Mammary epithelial cell (primary cell): Measurements from ENCODE around the gene LIMK1.

Source experiments
- EZH2 ChIP-seq: IDR thresholded peaks from 2 replicates; pipeline ENCODE4 v1.6.1; 2012; ENCODE audit warnings: low read length, inconsistent platforms, borderline replicate concordance
- TF ChIP-seq, protein P1 (sequence below), 2 donors: IDR thresholded peaks in 1 of 2; conservative IDR thresholded peaks in 1 of 2; 2 replicates each; pipeline ENCODE4 v1.5.1; 2011 to 2012; ENCODE audit warnings: inconsistent platforms in 2 of 2, low read length in 2 of 2, mild to moderate bottlenecking in 2 of 2, control low read depth in 1 of 2, low read depth in 1 of 2; ENCODE audit not compliant: insufficient read depth in 1 of 2; ENCODE audit errors: extremely low read depth in 1 of 2

DNA sequence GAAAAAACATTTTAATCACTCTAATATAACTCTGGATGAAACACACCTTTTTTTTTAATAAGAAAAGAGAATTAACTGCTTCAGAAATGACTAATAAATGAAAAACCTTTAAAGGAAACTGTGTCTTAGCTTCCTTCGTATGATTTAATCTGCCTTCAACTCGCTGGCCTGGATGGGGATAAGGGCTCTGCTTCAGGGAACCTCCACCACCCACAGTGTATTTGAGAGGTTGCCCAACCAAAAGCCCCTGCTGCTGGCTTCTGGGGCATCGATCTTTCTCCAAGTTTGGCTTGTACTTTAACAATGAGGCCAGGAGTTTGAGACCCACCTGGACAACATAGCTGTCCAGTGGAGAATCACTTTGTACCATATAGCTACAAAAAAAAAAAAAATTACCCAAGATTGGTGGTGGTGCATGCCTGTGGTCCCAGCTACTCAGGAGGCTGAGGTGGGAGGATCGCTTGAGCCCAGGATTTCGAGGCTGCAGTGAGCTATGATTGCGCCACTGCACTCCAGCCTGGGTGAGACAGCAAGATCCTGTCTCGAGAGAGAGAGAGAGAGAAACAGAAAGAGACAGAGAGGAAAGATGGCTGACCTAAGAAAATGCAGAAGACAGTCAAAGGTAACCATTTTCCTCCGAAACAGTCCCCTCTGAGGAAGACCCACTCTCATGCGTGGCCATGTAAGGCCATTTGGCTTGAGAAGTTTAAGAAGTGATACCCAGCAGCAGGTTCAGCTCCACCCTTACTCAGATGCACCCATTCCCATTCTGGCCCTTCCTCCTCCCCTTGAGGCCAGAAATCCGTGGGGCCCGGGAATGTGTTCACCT is 13.6 kb upstream of the LIMK1 start:
- TF ChIP-seq, protein P1, sequence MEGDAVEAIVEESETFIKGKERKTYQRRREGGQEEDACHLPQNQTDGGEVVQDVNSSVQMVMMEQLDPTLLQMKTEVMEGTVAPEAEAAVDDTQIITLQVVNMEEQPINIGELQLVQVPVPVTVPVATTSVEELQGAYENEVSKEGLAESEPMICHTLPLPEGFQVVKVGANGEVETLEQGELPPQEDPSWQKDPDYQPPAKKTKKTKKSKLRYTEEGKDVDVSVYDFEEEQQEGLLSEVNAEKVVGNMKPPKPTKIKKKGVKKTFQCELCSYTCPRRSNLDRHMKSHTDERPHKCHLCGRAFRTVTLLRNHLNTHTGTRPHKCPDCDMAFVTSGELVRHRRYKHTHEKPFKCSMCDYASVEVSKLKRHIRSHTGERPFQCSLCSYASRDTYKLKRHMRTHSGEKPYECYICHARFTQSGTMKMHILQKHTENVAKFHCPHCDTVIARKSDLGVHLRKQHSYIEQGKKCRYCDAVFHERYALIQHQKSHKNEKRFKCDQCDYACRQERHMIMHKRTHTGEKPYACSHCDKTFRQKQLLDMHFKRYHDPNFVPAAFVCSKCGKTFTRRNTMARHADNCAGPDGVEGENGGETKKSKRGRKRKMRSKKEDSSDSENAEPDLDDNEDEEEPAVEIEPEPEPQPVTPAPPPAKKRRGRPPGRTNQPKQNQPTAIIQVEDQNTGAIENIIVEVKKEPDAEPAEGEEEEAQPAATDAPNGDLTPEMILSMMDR (conservative IDR thresholded peaks at IDR 0.05 in 1 of 2, IDR thresholded peaks at IDR 0.05 in 1 of 2; ENCODE audit: extremely low read depth in 1 of 2, insufficient read depth in 1 of 2, low read depth in 1 of 2, low read length in 2 of 2), result no peak
- no peak for TF ChIP-seq EZH2
